ENCODE data around the gene HNF1A. TPM values are rescaled to one million over a fixed set of nuclear protein-coding genes. Genes with fewer than 3 reads are reported as not detected.

The HNF1A gene
- total RNA-seq, 1 donor, result not detected

DNA sequence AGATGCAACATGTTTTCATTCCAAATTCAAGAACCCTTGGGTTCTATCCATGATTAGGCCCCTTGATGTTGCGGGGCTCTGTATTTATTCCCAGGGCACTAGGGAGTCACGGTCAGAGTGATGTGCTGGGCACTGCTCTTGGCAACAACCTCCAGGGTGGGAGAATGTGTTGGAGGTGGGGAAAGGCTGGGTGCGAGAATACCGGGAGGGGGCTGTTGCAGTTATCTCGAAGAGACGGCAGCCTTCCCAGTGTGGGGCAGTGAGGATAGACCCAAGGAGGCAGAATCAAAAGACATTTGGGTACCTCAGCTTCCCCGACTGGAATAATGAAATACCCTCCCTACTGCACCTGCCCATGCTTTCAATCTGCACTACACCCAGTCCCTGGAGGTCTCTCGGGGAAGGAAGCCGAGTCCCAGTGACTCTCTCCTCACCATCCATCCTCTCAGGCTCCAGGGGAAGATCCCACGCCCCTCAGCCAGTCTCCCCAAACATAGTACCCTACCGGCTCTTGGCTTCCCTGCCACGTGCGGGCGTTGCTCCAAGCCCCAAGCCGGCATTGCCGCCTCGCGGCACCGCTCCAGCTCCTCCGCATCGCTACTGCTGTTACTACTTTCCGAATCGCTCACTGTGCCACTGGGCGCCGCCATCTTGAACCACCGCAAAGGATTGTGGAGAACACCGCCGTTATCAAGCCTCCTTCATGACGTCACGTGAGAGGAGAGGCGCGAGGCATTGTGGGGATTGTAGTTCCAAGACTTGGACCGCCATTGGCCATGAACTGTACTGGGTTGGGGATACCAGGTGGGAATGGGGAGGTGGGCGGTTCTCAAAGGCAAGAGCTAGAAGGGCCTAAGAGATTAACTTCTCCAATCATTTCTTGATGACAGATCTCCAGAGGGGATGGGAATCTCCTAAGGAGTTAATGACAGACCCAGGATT lies 37.8 kb downstream of the HNF1A start, which contains the start of gene C12orf43:
C12orf43 (minus strand) TSS at position 663 of the 942 bp plus-strand sequence; CDS start at position 650, 13 bp downstream.
- DNase-seq (ENCODE audit: low read depth), result peak; percentile 90
- TF ChIP-seq, protein P1, sequence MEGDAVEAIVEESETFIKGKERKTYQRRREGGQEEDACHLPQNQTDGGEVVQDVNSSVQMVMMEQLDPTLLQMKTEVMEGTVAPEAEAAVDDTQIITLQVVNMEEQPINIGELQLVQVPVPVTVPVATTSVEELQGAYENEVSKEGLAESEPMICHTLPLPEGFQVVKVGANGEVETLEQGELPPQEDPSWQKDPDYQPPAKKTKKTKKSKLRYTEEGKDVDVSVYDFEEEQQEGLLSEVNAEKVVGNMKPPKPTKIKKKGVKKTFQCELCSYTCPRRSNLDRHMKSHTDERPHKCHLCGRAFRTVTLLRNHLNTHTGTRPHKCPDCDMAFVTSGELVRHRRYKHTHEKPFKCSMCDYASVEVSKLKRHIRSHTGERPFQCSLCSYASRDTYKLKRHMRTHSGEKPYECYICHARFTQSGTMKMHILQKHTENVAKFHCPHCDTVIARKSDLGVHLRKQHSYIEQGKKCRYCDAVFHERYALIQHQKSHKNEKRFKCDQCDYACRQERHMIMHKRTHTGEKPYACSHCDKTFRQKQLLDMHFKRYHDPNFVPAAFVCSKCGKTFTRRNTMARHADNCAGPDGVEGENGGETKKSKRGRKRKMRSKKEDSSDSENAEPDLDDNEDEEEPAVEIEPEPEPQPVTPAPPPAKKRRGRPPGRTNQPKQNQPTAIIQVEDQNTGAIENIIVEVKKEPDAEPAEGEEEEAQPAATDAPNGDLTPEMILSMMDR (IDR thresholded peaks at IDR 0.05; ENCODE audit: insufficient read depth, low read depth, low read length), result no peak
- H3K4me3 ChIP-seq (ENCODE audit: low read depth, low read length), result peak within 1 kb of the TSS; percentile 67

DNA sequence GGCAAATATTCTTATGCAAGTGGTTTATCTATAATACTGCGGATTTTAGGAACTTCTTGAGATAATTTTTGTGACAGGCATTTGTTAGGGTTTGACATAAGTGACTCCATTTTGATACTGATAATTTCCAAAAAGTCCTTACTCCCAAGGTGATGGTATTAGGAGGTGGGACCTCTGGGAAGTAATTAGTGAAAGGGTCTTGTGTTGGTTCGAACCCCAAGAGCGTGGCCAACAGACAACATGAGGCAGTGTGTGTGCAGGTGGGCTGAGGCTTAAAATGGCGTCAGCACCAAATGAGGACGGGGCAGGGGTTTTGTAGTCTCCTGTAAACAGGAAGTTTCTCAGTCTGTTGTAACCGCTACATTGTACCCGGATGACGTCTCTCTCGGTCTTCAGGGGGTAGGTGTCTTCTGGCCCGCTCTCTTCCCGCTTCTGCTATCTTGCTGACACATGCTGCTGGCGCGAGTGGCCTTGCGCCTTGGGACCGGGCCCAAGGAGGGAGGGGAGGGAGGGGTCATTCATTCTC lies 39.7 kb downstream of the HNF1A start:
- TF ChIP-seq, protein P1 (IDR thresholded peaks at IDR 0.05; ENCODE audit: insufficient read depth, low read depth, low read length), result no peak
- H3K4me3 ChIP-seq (ENCODE audit: low read depth, low read length), result no peak overlapping the region

DNA sequence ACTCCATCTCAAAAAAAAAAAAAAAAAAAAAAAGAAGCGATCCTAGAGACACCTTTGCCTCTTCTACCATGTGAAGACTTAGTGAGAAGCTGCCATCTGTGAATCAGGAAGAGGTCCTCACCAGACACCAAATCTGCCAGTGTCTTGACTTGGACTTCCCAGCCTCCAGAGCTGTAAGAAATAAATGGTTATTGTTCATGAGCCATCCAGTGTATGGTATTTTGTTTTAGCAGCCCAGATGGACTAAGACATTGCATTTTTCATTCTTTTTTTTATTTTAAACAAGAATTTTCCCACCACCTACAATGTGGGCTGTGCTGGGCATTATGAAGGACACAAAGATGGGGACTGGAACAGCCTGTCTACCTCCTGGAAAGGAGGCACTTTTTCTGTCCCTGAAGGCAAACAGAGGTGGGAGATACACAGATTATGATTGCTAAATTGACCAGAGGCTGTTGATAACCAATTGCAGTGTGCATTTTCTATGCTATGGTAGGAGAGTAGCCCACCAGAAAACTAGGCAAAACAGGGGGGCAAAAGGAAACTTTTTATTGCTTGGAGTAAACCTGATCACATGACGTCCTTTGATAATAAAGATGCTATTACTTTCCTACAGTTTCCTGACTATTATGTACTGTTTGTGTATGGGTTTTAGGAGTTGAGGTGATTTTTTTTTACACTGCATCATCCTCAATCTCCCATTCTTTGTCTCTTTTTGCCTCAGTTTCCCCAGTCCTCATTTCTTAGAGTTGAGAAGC lies 40.7 kb downstream of the HNF1A start:
- TF ChIP-seq, protein P1 (IDR thresholded peaks at IDR 0.05; ENCODE audit: insufficient read depth, low read depth, low read length), result no peak
- DNase-seq (ENCODE audit: low read depth), result no peak
- H3K4me3 ChIP-seq (ENCODE audit: low read depth, low read length), result no peak overlapping the region

More for the DNA sequence above, 39.7 kb downstream of the HNF1A start:
- DNase-seq (ENCODE audit: low read depth), result no peak

DNA sequence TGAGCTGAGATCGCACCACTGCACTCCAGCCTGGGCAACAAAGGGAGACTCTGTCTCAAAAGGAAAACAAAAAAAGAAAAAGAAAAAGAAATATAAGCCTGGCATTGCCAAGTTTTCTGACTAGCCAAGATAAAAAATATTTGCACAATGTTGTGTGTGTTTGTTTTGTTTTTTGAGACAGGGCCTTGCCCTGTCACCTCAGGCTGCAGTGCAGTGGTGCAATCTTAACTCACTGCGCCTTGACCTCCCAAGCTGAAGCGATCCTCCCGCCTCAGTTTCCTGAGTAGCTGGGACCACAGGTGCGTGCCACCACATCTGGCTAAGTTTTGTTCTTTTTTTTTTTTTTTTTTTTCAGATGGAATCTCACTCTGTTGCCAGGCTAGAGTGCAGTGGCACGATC lies 43.4 kb downstream of the HNF1A start:
- no peak for DNase-seq (ENCODE audit: low read depth)
- H3K4me3 ChIP-seq (ENCODE audit: low read depth, low read length), result no peak overlapping the region
- TF ChIP-seq, protein P1 (IDR thresholded peaks at IDR 0.05; ENCODE audit: insufficient read depth, low read depth, low read length), result no peak

DNA sequence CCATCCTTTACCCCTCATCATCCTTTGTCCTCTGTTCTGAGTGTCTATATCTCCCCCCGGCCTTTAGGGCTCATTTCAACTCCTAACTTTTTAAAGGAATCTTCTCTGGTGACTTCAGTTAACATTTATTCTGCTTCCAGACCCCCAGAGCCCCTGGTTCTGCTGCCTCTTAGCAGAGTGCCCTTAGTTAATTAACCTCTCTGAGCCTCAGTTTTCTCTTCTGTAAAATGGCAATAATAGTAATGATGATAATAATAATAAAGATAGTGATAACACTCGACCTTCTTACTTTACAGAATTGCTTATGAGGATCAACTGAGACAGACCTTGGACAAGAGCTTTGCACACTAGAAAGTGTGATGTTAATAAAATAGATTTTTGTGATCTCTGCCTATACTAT lies 44.4 kb downstream of the HNF1A start:
- H3K4me3 ChIP-seq (ENCODE audit: low read depth, low read length), result no peak overlapping the region
- TF ChIP-seq, protein P1 (IDR thresholded peaks at IDR 0.05; ENCODE audit: insufficient read depth, low read depth, low read length), result no peak
- DNase-seq (ENCODE audit: low read depth), result no peak

DNA sequence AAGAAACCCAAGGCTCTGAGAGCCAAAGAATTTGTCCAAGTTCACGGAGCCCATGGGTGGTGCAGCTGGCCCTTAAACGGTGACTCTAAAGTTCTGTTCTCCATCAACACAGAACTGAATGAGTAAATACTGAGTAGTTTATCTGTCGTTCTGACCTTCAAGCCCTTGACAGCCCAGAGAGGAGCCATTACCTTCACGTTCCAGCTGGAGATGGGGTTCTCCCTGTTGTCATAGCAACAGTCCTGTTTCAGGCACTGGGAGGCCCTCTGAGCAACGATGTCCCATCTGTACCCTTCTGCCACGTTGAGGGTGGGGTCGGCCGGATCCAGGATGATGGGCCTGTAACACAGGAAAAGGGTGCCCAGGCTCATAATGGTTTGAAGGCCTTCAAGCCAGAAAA lies 45.5 kb downstream of the HNF1A start:
- DNase-seq (ENCODE audit: low read depth), result no peak
- TF ChIP-seq, protein P1 (IDR thresholded peaks at IDR 0.05; ENCODE audit: insufficient read depth, low read depth, low read length), result no peak
- H3K4me3 ChIP-seq (ENCODE audit: low read depth, low read length), result no peak overlapping the region

Measured in fibroblast of villous mesenchyme (primary cell).